Mesangial cell (primary cell): ENCODE results near the gene CENPB. TPM values are rescaled to one million over a fixed set of nuclear protein-coding genes. Genes with fewer than 3 reads are reported as not detected.

ENCODE experiments used
- total RNA-seq: library from RNA; depleted of rRNA; stranded (reverse); fragments of >200 nt; gene quantifications from 2 replicates; pipeline ENCODE4 v1.2.3, GENCODE V29; 2015

CENPB gene, protein sequence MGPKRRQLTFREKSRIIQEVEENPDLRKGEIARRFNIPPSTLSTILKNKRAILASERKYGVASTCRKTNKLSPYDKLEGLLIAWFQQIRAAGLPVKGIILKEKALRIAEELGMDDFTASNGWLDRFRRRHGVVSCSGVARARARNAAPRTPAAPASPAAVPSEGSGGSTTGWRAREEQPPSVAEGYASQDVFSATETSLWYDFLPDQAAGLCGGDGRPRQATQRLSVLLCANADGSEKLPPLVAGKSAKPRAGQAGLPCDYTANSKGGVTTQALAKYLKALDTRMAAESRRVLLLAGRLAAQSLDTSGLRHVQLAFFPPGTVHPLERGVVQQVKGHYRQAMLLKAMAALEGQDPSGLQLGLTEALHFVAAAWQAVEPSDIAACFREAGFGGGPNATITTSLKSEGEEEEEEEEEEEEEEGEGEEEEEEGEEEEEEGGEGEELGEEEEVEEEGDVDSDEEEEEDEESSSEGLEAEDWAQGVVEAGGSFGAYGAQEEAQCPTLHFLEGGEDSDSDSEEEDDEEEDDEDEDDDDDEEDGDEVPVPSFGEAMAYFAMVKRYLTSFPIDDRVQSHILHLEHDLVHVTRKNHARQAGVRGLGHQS
- 70.2 and 88.3 TPM in 2 replicates for total RNA-seq

DNA sequence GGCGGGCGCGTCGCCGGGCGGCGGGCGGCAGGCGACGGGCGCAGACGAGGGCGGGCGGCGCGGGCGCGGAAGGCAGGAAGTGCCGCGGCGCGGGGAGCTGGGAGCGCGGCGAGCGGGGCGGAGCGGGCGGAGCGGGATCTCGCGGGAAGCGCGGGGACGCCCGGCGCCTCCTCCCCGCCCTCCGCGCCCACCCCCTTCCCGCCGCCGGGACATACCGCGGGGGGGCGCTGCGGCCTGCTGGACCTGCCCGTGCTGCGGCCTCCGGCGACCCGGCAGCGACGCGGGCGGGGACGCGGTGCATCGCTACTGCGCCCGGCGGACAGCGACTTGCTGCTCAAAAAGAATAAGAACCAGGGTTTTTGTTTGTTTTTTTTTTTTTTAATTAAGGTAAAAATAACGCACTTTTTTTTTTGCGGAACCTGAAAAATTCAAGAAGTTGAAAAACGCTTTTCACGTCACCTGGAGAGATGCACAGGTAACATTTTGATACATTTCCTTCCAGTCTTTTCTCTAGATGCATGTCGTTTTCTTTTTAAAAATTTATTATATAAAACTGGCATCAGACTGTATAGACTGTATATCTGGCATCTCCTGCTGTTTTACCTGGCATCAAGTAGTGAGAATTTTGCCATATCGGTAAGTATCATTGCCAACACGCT lies at the start of gene CENPB:
CENPB (minus strand) TSS at position 76 of the 659 bp plus-strand sequence. CDS start 257 bp downstream, outside the sequence.

DNA sequence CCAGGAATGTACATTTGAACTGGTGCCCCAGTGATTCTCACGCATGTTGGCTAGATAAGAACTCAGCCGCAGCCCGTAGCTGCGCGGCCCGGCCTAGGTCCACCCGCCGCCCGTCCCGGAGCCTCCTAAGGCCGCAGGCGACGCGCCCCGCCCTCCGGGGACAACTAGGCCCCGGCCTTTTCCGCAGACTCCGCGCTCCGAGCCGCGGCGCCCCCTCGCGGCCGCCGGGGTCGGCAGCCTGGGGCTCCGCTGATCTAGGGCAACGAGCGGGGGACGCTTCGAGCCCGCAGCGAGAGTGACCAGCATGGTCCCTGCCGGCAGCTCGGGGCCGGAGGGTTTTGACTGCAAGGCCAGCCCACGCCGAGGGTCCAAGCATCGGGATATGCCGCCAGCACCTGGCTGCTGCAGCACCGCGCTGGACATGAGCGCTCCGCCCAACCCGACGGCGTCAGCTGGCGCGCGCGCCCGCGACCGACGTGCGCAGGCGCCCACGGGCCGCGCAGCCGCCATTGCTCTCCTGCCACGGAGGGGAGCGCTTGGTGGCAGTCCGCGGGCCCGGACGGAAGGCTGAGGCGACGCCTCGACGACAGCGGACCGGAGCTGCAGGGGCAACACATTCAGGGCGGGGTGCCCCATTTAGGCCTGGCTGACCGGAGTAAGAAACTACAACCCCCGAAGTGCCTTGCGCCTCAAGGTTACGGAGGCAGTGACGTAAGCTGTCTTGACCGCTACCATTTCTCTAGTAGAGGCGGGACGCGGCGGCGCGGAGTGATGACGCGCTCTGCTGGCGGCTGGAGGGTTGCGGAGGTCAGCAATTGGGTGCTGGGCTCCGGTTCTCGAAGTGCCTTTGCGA lies 33.7 kb upstream of the CENPB start, which contains the start of gene AP5S1:
AP5S1 (plus strand) TSS at position 500 of the 853 bp plus-strand sequence. CDS start 1,571 bp downstream, outside the sequence.

DNA sequence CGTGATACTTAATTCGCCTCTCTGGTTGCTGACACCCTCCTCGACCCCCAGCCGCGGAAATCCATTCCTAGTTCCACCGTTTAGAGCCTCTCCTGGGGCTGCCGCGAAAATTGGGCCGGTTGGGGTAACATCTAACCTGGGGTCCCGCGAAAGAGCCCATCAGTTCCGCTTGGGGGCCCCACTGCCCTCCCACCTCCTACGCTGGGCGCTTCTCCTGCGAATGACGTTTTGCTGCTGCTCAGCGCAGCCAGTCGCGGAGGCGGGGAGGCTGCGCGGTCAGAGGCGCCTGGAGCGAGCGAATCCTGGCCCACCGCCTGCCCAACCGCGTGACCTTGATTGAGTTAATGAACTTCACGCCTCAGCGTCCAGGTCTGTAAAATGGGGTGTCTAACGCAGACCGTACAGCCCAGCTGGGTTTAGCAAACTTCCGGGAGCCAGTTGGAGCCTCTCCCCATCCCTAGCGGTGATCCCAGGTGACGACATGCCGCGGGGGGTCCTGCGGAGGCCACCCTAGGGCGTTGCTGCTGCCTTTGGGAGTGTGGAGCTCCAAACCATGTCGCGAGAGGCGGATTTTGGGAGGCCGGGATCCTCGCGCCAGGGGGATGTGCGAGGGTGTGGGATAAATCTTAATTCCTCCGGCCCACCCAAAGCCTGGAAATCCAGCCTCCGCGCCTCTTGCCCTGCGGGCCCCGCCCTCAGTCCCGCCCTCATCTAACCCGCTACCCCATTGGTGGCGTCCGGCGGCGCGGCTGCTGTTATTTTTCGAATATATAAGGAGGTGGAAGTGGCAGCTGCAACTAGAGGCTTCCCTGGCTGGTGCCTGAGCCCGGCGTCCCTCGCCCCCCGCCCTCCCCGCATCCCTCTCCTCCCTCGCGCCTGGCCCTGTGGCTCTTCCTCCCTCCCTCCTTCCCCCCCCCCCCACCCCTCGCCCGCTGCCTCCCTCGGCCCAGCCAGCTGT lies 9.2 kb upstream of the CENPB start, which contains the start of gene CDC25B:
CDC25B (plus strand) TSS at position 800 of the 958 bp plus-strand sequence. CDS start 222 bp downstream, outside the sequence.

DNA sequence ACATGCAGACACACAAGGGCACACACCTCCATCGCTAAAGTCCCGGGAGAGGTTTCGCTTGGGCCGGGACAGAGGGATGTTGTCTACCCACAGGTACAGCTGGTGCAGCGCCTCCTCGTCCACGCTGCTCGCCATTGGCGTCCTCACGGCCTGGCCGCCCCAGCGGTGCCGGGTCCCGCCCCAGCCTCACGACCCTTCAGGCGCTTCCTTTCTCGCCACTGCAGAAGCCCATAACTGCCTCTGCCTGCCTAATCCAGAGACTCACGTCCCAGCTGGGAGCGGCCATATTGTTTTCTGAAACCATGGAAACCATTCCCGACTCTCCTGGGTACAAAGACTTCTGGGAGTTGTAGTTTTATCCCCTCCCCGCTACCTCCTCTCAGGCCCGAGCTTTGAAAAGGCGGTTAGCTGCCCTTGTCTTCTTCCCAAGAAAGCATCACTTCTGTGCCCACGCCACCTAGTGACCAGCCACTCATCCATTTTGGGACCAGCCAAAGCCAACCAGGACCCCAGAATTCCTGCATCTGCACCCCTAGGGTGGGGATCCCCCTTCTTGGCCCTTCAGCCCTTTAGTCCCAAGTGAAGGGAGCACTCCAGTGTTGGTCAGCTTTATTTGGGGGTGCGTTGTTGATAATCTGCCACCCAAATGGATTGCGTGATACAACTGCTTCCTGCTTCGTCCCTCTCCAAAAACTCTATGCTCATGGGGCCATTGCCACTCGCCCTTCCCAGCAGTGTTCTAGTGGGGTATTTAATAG lies 5.2 kb downstream of the CENPB start, which contains the start of gene SPEF1:
SPEF1 (minus strand) TSS at position 296 of the 758 bp plus-strand sequence; CDS start at position 135, 161 bp downstream.

DNA sequence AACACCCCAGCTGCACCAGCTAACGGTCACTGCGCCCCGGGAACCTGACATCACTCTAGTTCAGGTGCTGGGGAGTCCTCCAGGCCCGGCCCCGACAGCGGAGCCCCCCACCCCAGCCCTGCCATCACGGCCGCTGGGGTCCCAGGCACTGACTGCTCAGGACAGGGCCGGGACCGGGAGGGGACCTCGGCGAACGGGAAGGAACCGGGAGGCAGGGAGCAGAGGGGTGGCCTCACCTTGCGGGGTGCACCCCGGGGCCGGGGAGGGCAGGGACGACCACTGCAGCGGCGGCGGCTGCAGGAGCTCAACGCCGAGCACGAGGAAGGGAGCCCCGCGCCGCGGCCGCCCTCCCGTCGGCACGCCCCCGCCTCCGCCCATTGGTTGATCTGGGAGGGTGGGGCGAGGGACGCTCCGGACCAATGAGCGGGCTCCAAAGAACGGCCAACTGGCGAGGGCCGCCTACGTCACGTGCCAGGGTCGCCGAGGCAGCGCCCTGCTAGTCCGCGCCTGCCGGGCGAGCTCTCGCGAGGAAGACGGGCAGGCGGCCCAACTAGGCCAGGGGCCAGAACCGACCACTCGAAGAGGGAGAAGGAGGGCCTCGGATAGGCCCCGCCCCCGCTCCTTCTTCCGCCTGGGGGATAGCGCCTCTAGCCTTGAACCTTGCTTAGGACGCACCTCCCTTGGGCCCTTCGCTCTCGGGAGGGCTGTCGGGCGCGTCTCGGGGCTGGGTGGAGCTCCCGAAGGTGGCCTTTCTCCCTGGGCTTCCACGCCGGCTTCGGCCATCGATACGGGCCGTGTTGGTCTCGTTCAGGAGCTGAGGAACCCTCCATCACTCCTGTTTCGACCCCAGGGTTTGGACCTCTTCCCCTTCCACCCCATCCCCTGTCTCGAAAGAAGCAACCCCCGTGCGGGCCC lies 18.9 kb downstream of the CENPB start, which contains the start of gene ADISSP:
ADISSP (minus strand) TSS at position 327 of the 915 bp plus-strand sequence. CDS start 7,653 bp downstream, outside the sequence.

Other genes starting within 250 kb of the CENPB start
- not detected in 2 replicates for gene GFRA4, start 123.3 kb downstream of the CENPB start, total RNA-seq
- 0.33 and 2.2 TPM in 2 replicates for gene ADAM33, start 104.7 kb downstream of the CENPB start, total RNA-seq
- gene SIGLEC1, start 74.1 kb downstream of the CENPB start, total RNA-seq, result not detected in 2 replicates
- gene HSPA12B, start 54.1 kb downstream of the CENPB start, total RNA-seq, result 0.13 TPM in 1 of 2 replicates, not detected in the other
- gene ADISSP, start 19.0 kb downstream of the CENPB start, total RNA-seq, result 38.9 and 59.0 TPM in 2 replicates
- gene SPEF1, start 5.3 kb downstream of the CENPB start, total RNA-seq, result 0.16 and 0.76 TPM in 2 replicates
- gene CDC25B, start 9.6 kb upstream of the CENPB start, total RNA-seq, result 54.3 and 72.8 TPM in 2 replicates
- 17.9 and 21.2 TPM in 2 replicates for gene AP5S1, start 33.8 kb upstream of the CENPB start, total RNA-seq
- 22.0 and 29.4 TPM in 2 replicates for gene MAVS, start 60.1 kb upstream of the CENPB start, total RNA-seq
- gene PANK2, start 102.6 kb upstream of the CENPB start, total RNA-seq, result 17.9 and 23.0 TPM in 2 replicates
- 7.2 and 8.4 TPM in 2 replicates for gene RNF24, start 228.8 kb upstream of the CENPB start, total RNA-seq